ENCODE results near the gene CELSR2. TPM values are rescaled to one million over a fixed set of nuclear protein-coding genes. Genes with fewer than 3 reads are reported as not detected.

CELSR2 gene
- total and polyA plus RNA-seq, 2 experiments from 2014 or later = 11.2 to 35.1 TPM

DNA sequence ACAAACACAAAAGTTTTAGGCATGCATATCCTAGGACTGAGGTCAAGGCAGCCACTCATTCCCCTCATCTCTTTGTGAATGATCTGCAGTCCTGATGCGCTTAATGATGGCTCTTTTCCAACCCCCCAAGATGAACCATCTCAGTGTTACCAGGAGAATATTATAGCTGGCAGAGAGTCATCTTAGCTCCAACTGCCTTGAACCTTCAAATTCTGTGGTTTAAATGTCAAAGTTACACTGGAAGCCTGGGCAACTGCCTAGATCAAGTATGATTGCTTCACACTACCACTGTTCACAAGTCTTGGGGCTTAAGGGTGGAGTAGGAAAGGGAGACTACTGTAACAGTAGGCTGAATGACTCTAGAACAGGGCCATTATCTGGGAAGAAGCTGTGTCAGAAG is 65.5 kb downstream of the CELSR2 start (continued):
- TF ChIP-seq, protein P1, sequence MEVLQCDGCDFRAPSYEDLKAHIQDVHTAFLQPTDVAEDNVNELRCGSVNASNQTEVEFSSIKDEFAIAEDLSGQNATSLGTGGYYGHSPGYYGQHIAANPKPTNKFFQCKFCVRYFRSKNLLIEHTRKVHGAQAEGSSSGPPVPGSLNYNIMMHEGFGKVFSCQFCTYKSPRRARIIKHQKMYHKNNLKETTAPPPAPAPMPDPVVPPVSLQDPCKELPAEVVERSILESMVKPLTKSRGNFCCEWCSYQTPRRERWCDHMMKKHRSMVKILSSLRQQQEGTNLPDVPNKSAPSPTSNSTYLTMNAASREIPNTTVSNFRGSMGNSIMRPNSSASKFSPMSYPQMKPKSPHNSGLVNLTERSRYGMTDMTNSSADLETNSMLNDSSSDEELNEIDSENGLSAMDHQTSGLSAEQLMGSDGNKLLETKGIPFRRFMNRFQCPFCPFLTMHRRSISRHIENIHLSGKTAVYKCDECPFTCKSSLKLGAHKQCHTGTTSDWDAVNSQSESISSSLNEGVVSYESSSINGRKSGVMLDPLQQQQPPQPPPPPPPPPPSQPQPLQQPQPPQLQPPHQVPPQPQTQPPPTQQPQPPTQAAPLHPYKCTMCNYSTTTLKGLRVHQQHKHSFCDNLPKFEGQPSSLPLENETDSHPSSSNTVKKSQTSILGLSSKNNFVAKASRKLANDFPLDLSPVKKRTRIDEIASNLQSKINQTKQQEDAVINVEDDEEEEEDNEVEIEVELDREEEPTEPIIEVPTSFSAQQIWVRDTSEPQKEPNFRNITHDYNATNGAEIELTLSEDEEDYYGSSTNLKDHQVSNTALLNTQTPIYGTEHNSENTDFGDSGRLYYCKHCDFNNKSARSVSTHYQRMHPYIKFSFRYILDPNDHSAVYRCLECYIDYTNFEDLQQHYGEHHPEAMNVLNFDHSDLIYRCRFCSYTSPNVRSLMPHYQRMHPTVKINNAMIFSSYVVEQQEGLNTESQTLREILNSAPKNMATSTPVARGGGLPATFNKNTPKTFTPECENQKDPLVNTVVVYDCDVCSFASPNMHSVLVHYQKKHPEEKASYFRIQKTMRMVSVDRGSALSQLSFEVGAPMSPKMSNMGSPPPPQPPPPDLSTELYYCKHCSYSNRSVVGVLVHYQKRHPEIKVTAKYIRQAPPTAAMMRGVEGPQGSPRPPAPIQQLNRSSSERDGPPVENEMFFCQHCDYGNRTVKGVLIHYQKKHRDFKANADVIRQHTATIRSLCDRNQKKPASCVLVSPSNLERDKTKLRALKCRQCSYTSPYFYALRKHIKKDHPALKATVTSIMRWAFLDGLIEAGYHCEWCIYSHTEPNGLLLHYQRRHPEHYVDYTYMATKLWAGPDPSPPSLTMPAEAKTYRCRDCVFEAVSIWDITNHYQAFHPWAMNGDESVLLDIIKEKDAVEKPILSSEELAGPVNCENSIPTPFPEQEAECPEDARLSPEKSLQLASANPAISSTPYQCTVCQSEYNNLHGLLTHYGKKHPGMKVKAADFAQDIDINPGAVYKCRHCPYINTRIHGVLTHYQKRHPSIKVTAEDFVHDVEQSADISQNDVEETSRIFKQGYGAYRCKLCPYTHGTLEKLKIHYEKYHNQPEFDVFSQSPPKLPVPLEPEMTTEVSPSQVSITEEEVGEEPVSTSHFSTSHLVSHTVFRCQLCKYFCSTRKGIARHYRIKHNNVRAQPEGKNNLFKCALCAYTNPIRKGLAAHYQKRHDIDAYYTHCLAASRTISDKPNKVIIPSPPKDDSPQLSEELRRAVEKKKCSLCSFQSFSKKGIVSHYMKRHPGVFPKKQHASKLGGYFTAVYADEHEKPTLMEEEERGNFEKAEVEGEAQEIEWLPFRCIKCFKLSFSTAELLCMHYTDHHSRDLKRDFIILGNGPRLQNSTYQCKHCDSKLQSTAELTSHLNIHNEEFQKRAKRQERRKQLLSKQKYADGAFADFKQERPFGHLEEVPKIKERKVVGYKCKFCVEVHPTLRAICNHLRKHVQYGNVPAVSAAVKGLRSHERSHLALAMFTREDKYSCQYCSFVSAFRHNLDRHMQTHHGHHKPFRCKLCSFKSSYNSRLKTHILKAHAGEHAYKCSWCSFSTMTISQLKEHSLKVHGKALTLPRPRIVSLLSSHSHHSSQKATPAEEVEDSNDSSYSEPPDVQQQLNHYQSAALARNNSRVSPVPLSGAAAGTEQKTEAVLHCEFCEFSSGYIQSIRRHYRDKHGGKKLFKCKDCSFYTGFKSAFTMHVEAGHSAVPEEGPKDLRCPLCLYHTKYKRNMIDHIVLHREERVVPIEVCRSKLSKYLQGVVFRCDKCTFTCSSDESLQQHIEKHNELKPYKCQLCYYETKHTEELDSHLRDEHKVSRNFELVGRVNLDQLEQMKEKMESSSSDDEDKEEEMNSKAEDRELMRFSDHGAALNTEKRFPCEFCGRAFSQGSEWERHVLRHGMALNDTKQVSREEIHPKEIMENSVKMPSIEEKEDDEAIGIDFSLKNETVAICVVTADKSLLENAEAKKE (CRISPR knock-in tag; IDR thresholded peaks at IDR 0.05) = no peak
- no peak for TF ChIP-seq EZH2 (IDR thresholded peaks at IDR 0.05; ENCODE audit: low read depth, unreplicated experiment)
- no peak for TF ChIP-seq STAT1 (IDR thresholded peaks at IDR 0.05; ENCODE audit: unreplicated experiment)
- TF ChIP-seq EZH2phosphoT487 (IDR thresholded peaks at IDR 0.05; ENCODE audit: unreplicated experiment) = no peak
- TF ChIP-seq, protein P2, sequence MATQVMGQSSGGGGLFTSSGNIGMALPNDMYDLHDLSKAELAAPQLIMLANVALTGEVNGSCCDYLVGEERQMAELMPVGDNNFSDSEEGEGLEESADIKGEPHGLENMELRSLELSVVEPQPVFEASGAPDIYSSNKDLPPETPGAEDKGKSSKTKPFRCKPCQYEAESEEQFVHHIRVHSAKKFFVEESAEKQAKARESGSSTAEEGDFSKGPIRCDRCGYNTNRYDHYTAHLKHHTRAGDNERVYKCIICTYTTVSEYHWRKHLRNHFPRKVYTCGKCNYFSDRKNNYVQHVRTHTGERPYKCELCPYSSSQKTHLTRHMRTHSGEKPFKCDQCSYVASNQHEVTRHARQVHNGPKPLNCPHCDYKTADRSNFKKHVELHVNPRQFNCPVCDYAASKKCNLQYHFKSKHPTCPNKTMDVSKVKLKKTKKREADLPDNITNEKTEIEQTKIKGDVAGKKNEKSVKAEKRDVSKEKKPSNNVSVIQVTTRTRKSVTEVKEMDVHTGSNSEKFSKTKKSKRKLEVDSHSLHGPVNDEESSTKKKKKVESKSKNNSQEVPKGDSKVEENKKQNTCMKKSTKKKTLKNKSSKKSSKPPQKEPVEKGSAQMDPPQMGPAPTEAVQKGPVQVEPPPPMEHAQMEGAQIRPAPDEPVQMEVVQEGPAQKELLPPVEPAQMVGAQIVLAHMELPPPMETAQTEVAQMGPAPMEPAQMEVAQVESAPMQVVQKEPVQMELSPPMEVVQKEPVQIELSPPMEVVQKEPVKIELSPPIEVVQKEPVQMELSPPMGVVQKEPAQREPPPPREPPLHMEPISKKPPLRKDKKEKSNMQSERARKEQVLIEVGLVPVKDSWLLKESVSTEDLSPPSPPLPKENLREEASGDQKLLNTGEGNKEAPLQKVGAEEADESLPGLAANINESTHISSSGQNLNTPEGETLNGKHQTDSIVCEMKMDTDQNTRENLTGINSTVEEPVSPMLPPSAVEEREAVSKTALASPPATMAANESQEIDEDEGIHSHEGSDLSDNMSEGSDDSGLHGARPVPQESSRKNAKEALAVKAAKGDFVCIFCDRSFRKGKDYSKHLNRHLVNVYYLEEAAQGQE (IDR thresholded peaks at IDR 0.05; ENCODE audit: unreplicated experiment) = no peak
- TF ChIP-seq POLR2AphosphoS5 (IDR thresholded peaks at IDR 0.05; ENCODE audit: low read depth) = no peak
- TF ChIP-seq ZNF114 (CRISPR knock-in tag; IDR thresholded peaks at IDR 0.05) = no peak
- TF ChIP-seq, protein P3, sequence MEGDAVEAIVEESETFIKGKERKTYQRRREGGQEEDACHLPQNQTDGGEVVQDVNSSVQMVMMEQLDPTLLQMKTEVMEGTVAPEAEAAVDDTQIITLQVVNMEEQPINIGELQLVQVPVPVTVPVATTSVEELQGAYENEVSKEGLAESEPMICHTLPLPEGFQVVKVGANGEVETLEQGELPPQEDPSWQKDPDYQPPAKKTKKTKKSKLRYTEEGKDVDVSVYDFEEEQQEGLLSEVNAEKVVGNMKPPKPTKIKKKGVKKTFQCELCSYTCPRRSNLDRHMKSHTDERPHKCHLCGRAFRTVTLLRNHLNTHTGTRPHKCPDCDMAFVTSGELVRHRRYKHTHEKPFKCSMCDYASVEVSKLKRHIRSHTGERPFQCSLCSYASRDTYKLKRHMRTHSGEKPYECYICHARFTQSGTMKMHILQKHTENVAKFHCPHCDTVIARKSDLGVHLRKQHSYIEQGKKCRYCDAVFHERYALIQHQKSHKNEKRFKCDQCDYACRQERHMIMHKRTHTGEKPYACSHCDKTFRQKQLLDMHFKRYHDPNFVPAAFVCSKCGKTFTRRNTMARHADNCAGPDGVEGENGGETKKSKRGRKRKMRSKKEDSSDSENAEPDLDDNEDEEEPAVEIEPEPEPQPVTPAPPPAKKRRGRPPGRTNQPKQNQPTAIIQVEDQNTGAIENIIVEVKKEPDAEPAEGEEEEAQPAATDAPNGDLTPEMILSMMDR (conservative IDR thresholded peaks at IDR 0.05; ENCODE audit: low read depth in 2 of 2) = no peak
